Heart left ventricle (tissue), 16 donors: ENCODE data around the gene TEDC1. TPM values are rescaled to one million over a fixed set of nuclear protein-coding genes. Genes with fewer than 3 reads are reported as not detected.

Source experiments
- ATAC-seq, 4 donors: fragments of 200-7000 bp; cut with Tn5 transposase; one replicate each; pipeline ENCODE4 v1.9.1; 2020 to 2022; ENCODE audit warnings: moderate library complexity in 4 of 4, mild to moderate bottlenecking in 3 of 4, moderate number of reproducible peaks in 1 of 4
- DNase-seq, 5 donors: peaks; one replicate each; pipeline ENCODE4 v3.0.0-alpha.2; 2020
- H3K27ac ChIP-seq, 12 donors: fragments of 200-600 bp; sonication (generic) in 4 of 12; one replicate each; pipeline versions ENCODE4 v1.5.0 to v1.8.0; 2016 to 2022; ENCODE audit warnings: mild to moderate bottlenecking in 2 of 12
- H3K27me3 ChIP-seq, 9 donors: fragments of 200-600 bp; sonication (generic) in 2 of 9; one replicate each; pipeline versions ENCODE4 v1.5.1 to v1.8.0; 2016 to 2022; ENCODE audit warnings: mild to moderate bottlenecking in 3 of 9
- H3K36me3 ChIP-seq, 9 donors: fragments of 200-600 bp; sonication (generic) in 2 of 9; one replicate each; pipeline versions ENCODE4 v1.5.0 to v1.8.0; 2018 to 2022; ENCODE audit warnings: mild to moderate bottlenecking in 2 of 9
- H3K4me1 ChIP-seq, 12 donors: fragments of 200-600 bp; sonication (generic) in 4 of 12; one replicate each; pipeline versions ENCODE4 v1.5.0 to v1.8.0; 2016 to 2022; ENCODE audit warnings: mild to moderate bottlenecking in 3 of 12
- H3K4me3 ChIP-seq, 12 donors: fragments of 200-600 bp; sonication (generic) in 4 of 12; one replicate each; pipeline versions ENCODE4 v1.5.0 to v1.8.0; 2017 to 2022; ENCODE audit warnings: mild to moderate bottlenecking in 9 of 12, moderate library complexity in 4 of 12
- H3K9me3 ChIP-seq, 12 donors: fragments of 200-600 bp; sonication (generic) in 4 of 12; one replicate each; pipeline versions ENCODE4 v1.5.0 to v1.8.0; 2016 to 2022; ENCODE audit warnings: mild to moderate bottlenecking in 1 of 12
- POLR2A ChIP-seq, 2 donors: fragments of 450-650 bp; IDR thresholded peaks; one replicate each; pipeline ENCODE4 v1.6.1; 2017; ENCODE audit warnings: antibody characterized with exemption in 2 of 2, mild to moderate bottlenecking in 2 of 2, moderate library complexity in 2 of 2
- WGBS, 4 donors: extraction: QIAGEN DNeasy Blood & Tissue Kit in 2 of 4; methylation state at CpG; one replicate each; pipeline versions ENCODE4 v1.1.5 to v1.1.7; 2013 to 2018; 5-methylcytosine and 5-hydroxymethylcytosine counted together
- intact Hi-C, 10 donors: fragments of 100-400 bp; cut with DNase I; formaldehyde crosslinking; loops; one replicate each; pipeline versions ENCODE4 v1.11.1 to v1.14.2; 2022
- polyA plus RNA-seq, 2 donors: library from polyadenylated mRNA; stranded (reverse); fragments of 200-250 nt; gene quantifications; one replicate each; pipeline ENCODE4 v1.2.3, GENCODE V29; 2013
- total RNA-seq, 9 donors: library from RNA; depleted of rRNA in 2 of 9; stranded (reverse); fragments of >200 nt in 2 of 9; fragmentation: NEBNext Ultra II Directional in 3 of 9; extraction: Animal tissue kit (Norgen Biotek cat#: 25700) in 3 of 9; gene quantifications; one replicate each; pipeline versions ENCODE4 v1.1.0 to v1.2.4, GENCODE V29; 2016 to 2023
- TF ChIP-seq, protein P1 (sequence below), 12 donors: fragments of 200-600 bp; sonication (generic) in 4 of 12; IDR thresholded peaks; one replicate each; pipeline versions ENCODE4 v1.5.0 to v1.8.0; 2018 to 2022; ENCODE audit warnings: antibody characterized with exemption in 12 of 12, mild to moderate bottlenecking in 5 of 12
- donor health status: ischemic (EF 13 %, LVEDD 7.1; RV severe dilation, severe dysfunction).
- donor health status: healthy with polysubstance abuse.
- donor health status: DM: no; HTN: yes; CAD: no.
- donor health status: DM: no; HTN: no; CAD: no.
- donor health status: ischemic (EF 25% LVEDD 6.9; RV normal size, moderate dysfunction).
- donor health status: ischemic (EF 25% LVEDD 5.7; RV mildly dilated, moderate dysfunction).
- donor health status: healthy.
- donor health status: DM: yes; HTN: yes; CAD: no.
- donor health status: ischemic (EF 35%, LVEDD 5.7; RV mildly dilated, moderate dysfunction).
- donor health status: nonischemic (EF 11% LVEDD 7.7; RV severe dilation, severe dysfunction).
- donor health status: DM: yes; HTN: yes; CAD: no.
- donor health status: PGD.
- donor health status: ischemic (EF 29% LVEDD 5.4; RV normal size, mild dysfunction).
- donor health status: nonischemic (EF 23%, LVEDD 6.1; RV moderate dilation, normal function).

TEDC1 gene
- total and polyA plus RNA-seq, 11 donors: 0.94 to 12.4 (median 3.7) TPM

DNA sequence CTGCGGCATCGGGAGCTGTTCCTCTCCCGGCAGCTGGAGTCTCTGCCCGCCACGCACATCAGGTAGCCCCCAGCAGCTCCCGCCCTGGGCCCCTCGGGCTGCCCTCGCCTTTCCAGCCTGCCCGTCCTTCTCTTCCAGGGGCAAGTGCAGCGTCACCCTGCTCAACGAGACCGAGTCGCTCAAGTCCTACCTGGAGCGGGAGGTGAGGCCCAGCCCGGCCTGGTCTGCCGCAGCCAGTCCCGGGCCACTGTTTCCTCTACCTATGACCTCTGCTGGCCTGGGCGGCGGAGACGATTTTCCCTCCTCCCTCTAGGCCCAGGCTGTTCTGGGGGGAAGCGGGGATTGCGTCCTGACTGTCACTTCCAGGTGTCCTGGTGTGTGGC, 40.9 kb upstream of the TEDC1 start:
- peaks cover 0 to 28% (median 14%) of the 10 kb centered on the region in 12 donors for H3K4me1 ChIP-seq
- intact Hi-C loops: loop anchor here in 1 of 10 donors (5.0 kb wide), 1 partner anchor 78 kb away; no protein-coding TSS in a partner anchor
- peaks cover 0 to 55% (median 45%) of the 10 kb centered on the region in 9 donors for H3K36me3 ChIP-seq
- H3K27ac ChIP-seq: no peak overlapping the region
- WGBS, 4 donors: 83 to 91% (median 88%) methylated on average over 19 to 22 of the region's 22 CpGs
- TF ChIP-seq POLR2A (IDR thresholded peaks at IDR 0.05): no peak
- TF ChIP-seq, protein P1, sequence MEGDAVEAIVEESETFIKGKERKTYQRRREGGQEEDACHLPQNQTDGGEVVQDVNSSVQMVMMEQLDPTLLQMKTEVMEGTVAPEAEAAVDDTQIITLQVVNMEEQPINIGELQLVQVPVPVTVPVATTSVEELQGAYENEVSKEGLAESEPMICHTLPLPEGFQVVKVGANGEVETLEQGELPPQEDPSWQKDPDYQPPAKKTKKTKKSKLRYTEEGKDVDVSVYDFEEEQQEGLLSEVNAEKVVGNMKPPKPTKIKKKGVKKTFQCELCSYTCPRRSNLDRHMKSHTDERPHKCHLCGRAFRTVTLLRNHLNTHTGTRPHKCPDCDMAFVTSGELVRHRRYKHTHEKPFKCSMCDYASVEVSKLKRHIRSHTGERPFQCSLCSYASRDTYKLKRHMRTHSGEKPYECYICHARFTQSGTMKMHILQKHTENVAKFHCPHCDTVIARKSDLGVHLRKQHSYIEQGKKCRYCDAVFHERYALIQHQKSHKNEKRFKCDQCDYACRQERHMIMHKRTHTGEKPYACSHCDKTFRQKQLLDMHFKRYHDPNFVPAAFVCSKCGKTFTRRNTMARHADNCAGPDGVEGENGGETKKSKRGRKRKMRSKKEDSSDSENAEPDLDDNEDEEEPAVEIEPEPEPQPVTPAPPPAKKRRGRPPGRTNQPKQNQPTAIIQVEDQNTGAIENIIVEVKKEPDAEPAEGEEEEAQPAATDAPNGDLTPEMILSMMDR (IDR thresholded peaks at IDR 0.05): no peak
- no peaks in the 10 kb centered on the region for H3K9me3 ChIP-seq
- peak in 1 of 5 donors; percentile 55 for DNase-seq
- ATAC-seq: no peak
- H3K4me3 ChIP-seq: no peak overlapping the region
- no peaks in the 10 kb centered on the region for H3K27me3 ChIP-seq

DNA sequence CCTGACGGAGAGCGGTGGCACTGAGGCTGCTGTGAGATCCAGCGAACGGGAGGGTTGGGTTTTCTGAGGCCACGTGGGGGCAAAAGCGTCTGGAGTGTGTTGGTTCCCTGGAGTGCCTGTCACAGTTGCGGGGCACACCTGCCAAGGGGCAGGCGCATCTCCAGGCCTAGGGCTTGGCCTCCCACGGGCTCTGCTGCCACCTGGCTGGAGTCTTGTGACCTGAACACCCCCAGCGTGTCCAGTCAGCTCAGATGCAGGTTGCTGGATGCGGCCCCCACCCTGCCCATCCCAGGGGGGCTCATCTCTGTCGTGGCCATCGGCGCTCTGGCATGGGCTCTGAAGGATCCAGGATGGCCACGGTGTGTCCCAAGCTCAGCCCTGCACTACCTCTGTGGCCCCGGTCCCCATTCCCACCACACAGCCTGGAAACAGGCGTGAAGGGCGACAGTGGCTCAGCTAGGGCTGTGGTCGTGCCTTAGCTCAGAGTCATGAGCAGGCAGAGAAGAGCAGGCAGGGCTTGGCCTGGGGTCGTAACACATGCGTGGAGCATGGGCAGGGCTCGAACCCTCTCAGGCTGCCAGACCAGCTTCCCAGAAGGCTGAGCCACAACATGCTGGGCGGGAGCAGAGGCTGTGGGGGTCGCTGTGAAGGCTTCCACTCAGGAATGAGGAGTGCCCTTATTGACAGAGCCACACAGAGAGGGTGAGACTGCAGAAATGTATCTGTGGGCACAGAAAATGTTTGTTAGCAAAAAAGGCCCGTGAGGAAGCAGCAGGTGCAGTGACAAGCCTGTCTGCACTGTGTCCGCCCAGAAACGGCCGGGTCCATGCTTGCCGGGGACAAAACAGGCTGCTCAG, 40.0 kb upstream of the TEDC1 start:
- no peaks in the 10 kb centered on the region for H3K9me3 ChIP-seq
- H3K27ac ChIP-seq: no peak overlapping the region
- no peaks in the 10 kb centered on the region for H3K27me3 ChIP-seq
- intact Hi-C loops: loop anchor here in 2 of 10 donors (1.0 to 5.0 kb wide), 2 partner anchors 34 to 79 kb away; no protein-coding TSS in a partner anchor
- no peak overlapping the region for H3K4me3 ChIP-seq
- peaks cover 0 to 64% (median 54%) of the 10 kb centered on the region in 9 donors for H3K36me3 ChIP-seq
- ATAC-seq (no peak), DNase-seq (peak in 2 of 5 donors; percentile 26 to 56)
- H3K4me1 ChIP-seq: peaks cover 0 to 28% (median 14%) of the 10 kb centered on the region in 12 donors
- TF ChIP-seq, protein P1 (IDR thresholded peaks at IDR 0.05): no peak
- no peak for TF ChIP-seq POLR2A (IDR thresholded peaks at IDR 0.05)
- 88 to 91% (median 91%) methylated on average over 24 to 29 of the region's 29 CpGs for WGBS, 4 donors

DNA sequence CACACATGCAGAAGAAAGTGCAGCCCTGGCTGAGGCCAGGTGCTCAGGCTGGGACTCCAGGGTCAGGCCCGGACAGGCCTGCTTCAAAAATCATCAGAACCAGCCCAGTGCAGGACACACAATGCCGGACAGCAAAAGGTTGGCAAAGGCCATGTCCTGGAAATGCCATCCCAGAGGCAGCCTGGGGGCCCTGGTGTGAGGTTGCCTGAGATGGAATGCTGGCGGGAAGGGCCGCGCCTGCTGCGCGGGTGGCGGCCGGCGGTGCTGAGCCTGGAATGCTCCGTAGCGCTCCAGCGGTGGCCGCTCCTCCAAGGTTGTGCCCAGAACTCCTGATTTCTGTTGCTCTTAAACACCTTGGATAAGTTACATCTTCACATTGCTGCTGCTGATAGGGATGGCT, 38.1 kb upstream of the TEDC1 start:
- Histone ChIP-seq H3K4me1 (peaks cover 0 to 25% (median 13%) of the 10 kb centered on the region in 12 donors), H3K27me3 (no peaks in the 10 kb centered on the region), H3K9me3 (no peaks in the 10 kb centered on the region), H3K27ac (no peak overlapping the region), H3K4me3 (no peak overlapping the region), H3K36me3 (peaks cover 0 to 81% (median 71%) of the 10 kb centered on the region in 9 donors)
- no peak for ATAC-seq
- WGBS, 4 donors: 84 to 92% (median 90%) methylated on average over 9 to 14 of the region's 14 CpGs
- intact Hi-C loops: loop anchor here in 1 of 10 donors (5.0 kb wide), 1 partner anchor 81 kb away; no protein-coding TSS in a partner anchor
- TF ChIP-seq POLR2A (IDR thresholded peaks at IDR 0.05): no peak
- TF ChIP-seq, protein P1 (IDR thresholded peaks at IDR 0.05): no peak
- DNase-seq: peak in 3 of 5 donors; percentile 7 to 27 (median 16)

DNA sequence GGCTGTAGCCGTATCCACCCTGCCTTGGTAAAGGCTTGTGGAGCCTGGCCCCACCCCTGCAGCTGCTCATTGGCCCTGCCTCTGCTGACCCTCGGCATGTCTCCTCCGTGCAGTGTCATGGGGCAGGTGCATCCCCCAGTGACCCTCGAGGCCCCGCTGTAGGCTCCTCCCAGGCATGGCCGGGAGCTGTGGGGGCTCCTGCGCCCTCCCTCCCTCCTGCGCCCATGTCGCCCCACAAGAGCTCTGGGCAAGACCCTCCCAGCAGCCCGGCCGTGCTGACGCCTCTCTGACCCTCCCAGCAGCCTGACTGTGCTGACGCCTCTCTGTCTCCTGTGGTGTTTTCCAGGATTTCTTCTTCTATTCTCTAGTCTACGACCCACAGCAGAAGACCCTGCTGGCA, 37.2 kb upstream of the TEDC1 start:
- DNase-seq: peak in 2 of 5 donors; percentile 2 to 37
- Histone ChIP-seq H3K4me3 (no peak overlapping the region), H3K27me3 (no peaks in the 10 kb centered on the region), H3K9me3 (no peaks in the 10 kb centered on the region), H3K27ac (no peak overlapping the region), H3K4me1 (peaks cover 0 to 16% (median 6%) of the 10 kb centered on the region in 12 donors), H3K36me3 (peaks cover 0 to 87% (median 71%) of the 10 kb centered on the region in 9 donors)
- 90 to 93% (median 91%) methylated on average over 10 to 14 of the region's 14 CpGs for WGBS, 4 donors
- intact Hi-C loops: loop anchor here in 1 of 10 donors (5.0 kb wide), 1 partner anchor 82 kb away; no protein-coding TSS in a partner anchor
- no peak for ATAC-seq
- TF ChIP-seq, protein P1 (IDR thresholded peaks at IDR 0.05): no peak
- TF ChIP-seq POLR2A (IDR thresholded peaks at IDR 0.05): no peak
